AG04450 (cell line): ENCODE measurements around the gene SLC17A9. TPM values are rescaled to one million over a fixed set of nuclear protein-coding genes. Genes with fewer than 3 reads are reported as not detected.
"Not testable (repeated sequence)": the region's sequence is repeated elsewhere in the genome, so short reads cannot be mapped to it uniquely, and the experiment has no call there.

Source experiments
- CTCF ChIA-PET: fragments of 300-600, 350-600 bp; formaldehyde crosslinking; extraction: SDS; loops from one replicate; lab custom pipeline; 2022; ENCODE audit warnings: antibody characterized with exemption, inconsistent platforms; lab: Charles Lee
- POLR2A ChIA-PET: fragments of 350-600 bp; formaldehyde crosslinking; extraction: SDS; loops from one replicate; lab custom pipeline; 2021; ENCODE audit warnings: antibody characterized with exemption, inconsistent platforms; lab: Yijun Ruan, JAX
- DNase-seq: peaks from one replicate; pipeline ENCODE4 v3.0.0-alpha.2; 2011; ENCODE audit warnings: low read depth, low spot score
- H3K27ac ChIP-seq: one replicate; pipeline ENCODE4 v1.5.1; 2012; ENCODE audit warnings: low read depth, low read length, control low read depth
- H3K27me3 ChIP-seq: one replicate; pipeline ENCODE4 v1.6.0; 2012; ENCODE audit warnings: low read length; ENCODE audit not compliant: control insufficient read depth, insufficient read depth
- H3K4me3 ChIP-seq: 2 replicates; pipeline ENCODE4 v1.5.1; 2011; ENCODE audit warnings: mild to moderate bottlenecking, low read depth, low read length, control low read depth
- H3K9me3 ChIP-seq: 2 replicates; pipeline ENCODE4 v1.5.1; 2012; ENCODE audit warnings: low read length; ENCODE audit not compliant: control insufficient read depth, insufficient read depth
- polyA plus RNA-seq: library from polyadenylated mRNA; depleted of rRNA; stranded (reverse); fragments of >200 nt; gene quantifications from 2 replicates; pipeline ENCODE4 v1.2.3, GENCODE V29; 2011
- TF ChIP-seq, protein P1 (sequence below): IDR thresholded peaks from 2 replicates; pipeline ENCODE4 v1.5.1; 2011; ENCODE audit warnings: low read depth, low read length, control low read depth, inconsistent platforms

SLC17A9 gene
- polyA plus RNA-seq, 1 experiment, result 2.2 TPM

DNA sequence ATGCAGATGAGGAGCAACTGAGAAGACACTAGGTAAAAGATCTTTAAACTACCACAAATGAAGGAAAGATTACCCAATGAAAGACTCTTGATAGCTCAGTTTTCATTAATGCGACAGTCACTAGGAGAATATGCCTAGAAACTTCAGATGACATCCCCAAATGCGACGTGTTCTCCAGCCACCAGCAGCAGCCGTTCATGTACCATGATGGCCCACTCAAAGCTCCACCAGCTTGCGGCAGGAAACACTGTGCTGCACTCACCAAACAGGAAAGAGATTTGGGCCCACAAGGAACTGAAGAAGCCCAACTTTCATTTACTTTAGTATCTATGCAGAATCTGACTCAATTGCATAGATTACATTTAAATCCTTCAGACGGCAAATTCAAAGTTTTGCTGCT, 33.7 kb upstream of the SLC17A9 start:
- CTCF ChIA-PET, result interaction anchor here (0.6 to 2.5 kb wide), 2 partner anchors 11 to 28 kb away, joined by 4 to 6 read pairs; no protein-coding TSS in a partner anchor
- DNase-seq, result no peak
- POLR2A ChIA-PET, result no interaction called here

DNA sequence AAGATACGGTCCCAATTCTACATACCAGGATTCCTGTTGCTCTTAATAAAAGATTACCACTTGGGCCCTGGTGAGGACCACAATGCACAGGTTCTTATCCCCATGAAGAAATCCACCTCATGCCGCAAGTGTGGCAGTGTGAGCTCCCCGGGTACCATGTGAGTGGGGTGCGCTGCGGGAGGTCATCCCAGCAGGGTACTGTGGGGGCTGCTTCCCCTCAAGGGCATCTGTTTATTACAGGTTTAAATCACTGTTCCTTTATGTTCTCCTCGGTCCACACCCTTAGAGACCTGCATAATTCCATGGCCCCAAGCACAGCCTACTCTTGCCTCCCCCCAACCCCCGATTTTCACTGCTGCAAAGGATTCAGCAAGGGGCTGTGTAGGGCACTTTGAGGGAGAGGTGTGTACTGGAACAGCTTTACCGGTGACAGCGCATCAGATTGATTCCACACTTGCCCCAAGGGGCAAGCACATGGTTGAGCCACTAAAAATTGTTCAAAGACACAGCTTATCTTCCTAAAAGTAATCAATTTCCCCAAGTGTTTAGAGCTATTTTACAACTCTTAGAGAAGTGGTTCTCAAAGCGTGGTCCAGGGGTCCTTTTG, 32.4 kb upstream of the SLC17A9 start:
- POLR2A ChIA-PET, result no interaction called here
- Histone ChIP-seq H3K27ac (no peak overlapping the region), H3K9me3 (no peaks in the 10 kb centered on the region), H3K4me3 (no peak overlapping the region), H3K27me3 (no peaks in the 10 kb centered on the region)
- TF ChIP-seq, protein P1, sequence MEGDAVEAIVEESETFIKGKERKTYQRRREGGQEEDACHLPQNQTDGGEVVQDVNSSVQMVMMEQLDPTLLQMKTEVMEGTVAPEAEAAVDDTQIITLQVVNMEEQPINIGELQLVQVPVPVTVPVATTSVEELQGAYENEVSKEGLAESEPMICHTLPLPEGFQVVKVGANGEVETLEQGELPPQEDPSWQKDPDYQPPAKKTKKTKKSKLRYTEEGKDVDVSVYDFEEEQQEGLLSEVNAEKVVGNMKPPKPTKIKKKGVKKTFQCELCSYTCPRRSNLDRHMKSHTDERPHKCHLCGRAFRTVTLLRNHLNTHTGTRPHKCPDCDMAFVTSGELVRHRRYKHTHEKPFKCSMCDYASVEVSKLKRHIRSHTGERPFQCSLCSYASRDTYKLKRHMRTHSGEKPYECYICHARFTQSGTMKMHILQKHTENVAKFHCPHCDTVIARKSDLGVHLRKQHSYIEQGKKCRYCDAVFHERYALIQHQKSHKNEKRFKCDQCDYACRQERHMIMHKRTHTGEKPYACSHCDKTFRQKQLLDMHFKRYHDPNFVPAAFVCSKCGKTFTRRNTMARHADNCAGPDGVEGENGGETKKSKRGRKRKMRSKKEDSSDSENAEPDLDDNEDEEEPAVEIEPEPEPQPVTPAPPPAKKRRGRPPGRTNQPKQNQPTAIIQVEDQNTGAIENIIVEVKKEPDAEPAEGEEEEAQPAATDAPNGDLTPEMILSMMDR, result no peak
- DNase-seq, result no peak
- CTCF ChIA-PET, result interaction anchor here (1.1 to 2.5 kb wide), 10 partner anchors 8 to 111 kb away, joined by 3 to 14 read pairs (median 4); no protein-coding TSS in a partner anchor

More for the DNA sequence above, 33.7 kb upstream of the SLC17A9 start:
- H3K27me3 ChIP-seq, result no peaks in the 10 kb centered on the region
- TF ChIP-seq, protein P1, result no peak
- H3K27ac ChIP-seq, result no peak overlapping the region
- H3K4me3 ChIP-seq, result no peak overlapping the region
- H3K9me3 ChIP-seq, result no peaks in the 10 kb centered on the region

DNA sequence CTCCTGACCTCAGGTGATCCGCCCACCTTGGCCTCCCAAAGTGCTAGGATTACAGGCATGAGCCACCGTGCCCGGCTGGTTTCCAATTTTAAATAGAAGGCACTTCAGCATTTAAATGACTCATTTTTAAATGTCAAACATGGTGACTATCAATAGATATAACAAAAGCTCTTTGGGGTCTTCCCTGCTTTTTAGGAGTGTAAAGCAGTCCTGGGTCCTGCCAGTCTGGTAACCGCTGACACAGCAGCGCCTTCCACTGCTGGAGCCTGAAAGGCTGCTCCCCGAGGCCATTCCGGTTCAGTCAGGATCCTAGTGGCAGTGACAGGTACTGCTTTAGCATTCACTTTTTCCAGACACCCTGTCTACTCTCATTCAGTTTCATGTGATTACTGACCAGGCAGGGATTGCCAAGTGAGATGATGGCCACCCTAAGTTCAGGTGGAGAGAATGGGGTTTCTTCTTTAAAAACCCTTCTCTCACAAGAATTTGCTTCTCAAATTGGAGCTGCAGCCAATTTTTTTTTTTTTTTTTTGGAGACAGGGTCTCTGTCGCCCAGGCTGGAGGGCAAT, 31.3 kb upstream of the SLC17A9 start:
- DNase-seq, result no peak
- Histone ChIP-seq H3K9me3 (peaks cover 4% of the 10 kb centered on the region; the same call in 1 of the 2 replicates), H3K4me3 (no peak overlapping the region), H3K27me3 (no peaks in the 10 kb centered on the region), H3K27ac (no peak overlapping the region)
- TF ChIP-seq, protein P1, result peak; percentile 61
- CTCF ChIA-PET, result interaction anchor here (0.5 to 2.2 kb wide), 10 partner anchors 9 to 112 kb away, joined by 3 to 14 read pairs (median 6); no protein-coding TSS in a partner anchor
- POLR2A ChIA-PET, result no interaction called here

DNA sequence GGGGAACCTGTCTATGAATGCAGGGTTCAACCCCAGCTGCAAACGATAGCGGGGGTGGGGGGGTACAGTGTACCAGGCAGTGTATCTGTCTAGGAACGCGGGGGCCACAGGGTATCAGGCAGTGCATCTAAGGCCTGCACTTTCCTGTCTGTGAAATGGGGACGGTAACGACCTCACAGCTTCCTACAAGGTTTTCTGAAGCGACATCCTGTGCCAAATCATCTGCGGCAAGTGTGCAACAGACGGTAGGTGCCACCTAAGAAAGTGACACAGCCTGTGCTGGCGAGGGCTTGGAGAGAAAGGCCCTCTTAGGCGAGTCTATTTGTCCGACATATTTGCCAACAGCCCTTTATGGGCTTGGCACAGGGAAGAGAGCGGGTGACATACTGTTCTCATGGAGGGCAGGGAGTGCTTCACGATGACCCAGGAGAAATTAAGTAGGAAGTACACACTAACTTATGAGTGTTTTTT, 30.0 kb upstream of the SLC17A9 start:
- ChIA-PET CTCF (interaction anchor here (1.7 kb wide), 1 partner anchor 19 kb away, joined by 11 read pairs; no protein-coding TSS in a partner anchor), POLR2A (no interaction called here)
- TF ChIP-seq, protein P1, result no peak
- Histone ChIP-seq H3K9me3 (peaks cover 4% of the 10 kb centered on the region; the same call in 1 of the 2 replicates), H3K4me3 (no peak overlapping the region), H3K27ac (no peak overlapping the region), H3K27me3 (no peaks in the 10 kb centered on the region)
- no peak for DNase-seq

DNA sequence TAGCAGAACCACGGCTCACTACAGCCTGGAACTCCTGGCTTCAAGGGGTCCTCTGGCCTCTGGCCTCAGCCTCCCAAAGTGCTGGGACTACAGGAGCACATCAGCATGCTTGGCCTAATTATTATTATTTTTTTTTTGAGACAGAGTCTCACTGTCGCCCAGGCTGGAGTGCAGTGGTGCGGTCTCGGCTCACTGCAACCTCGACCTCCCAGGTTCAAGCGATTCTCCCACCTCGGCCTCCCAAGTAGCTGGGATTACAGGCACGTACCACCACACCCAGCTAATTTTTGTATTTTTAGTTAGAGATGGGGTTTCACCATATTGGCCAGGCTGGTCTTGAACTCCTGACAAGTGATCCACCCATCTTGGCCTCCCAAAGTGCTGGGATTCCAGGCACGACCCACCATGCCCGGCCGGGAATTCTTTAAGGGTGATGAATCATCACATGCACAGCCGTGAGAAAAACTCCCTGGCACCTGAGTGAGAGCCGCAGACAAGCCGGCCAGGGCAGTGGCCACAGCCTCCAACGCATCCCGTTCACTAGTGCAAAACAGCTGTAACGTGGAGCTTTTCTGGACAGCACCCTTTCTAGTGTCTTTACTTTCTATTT, 29.3 kb upstream of the SLC17A9 start:
- H3K4me3 ChIP-seq, DNase-seq, H3K27me3 ChIP-seq, CTCF ChIA-PET, H3K9me3 ChIP-seq: not testable (repeated sequence)
- peak overlapping the region; percentile 2 for H3K27ac ChIP-seq
- POLR2A ChIA-PET, result interaction anchor here (1.7 kb wide), 1 partner anchor 14 kb away, joined by 4 read pairs; no protein-coding TSS in a partner anchor
